ENCODE measurements around the gene TFR2.

TFR2 gene

GRCh38 chr7:100606313-100606712 lies 35.0 kb downstream of the TFR2 start:
- POLR2A ChIA-PET (ENCODE audit: low non-redundant PET): no interaction called here
- H3K27ac ChIP-seq: peak overlapping the region; percentile 78
- DNase-seq (ENCODE audit: low spot score): no peak
- CTCF ChIA-PET: interaction anchor here (0.6 to 1.1 kb wide), 3 partner anchors 10 to 53 kb away, joined by 3 to 7 read pairs (median 6); no protein-coding TSS in a partner anchor
- no peak for TF ChIP-seq CTCF (conservative IDR thresholded peaks at IDR 0.05; ENCODE audit: low read depth)

- CTCF ChIA-PET: interaction anchor here (0.7 to 1.1 kb wide), 4 partner anchors 11 to 41 kb away, joined by 3 to 6 read pairs (median 4); partner anchors contain the start of genes FBXO24 and LRCH4
- no peak for TF ChIP-seq CTCF (conservative IDR thresholded peaks at IDR 0.05; ENCODE audit: low read depth)
- POLR2A ChIA-PET (ENCODE audit: low non-redundant PET): no interaction called here
- H3K27ac ChIP-seq: peak overlapping the region; percentile 78
- DNase-seq (ENCODE audit: low spot score): peak; percentile 13
These were observed 36.1 kb downstream of the TFR2 start for GRCh38 chr7:100604976-100605911.

- H3K27ac ChIP-seq: peak overlapping the region; percentile 78
- POLR2A ChIA-PET (ENCODE audit: low non-redundant PET): interaction anchor here (1.2 kb wide), 1 partner anchor 18 kb away, joined by 3 read pairs; the partner anchor contains the start of gene FBXO24
- DNase-seq (ENCODE audit: low spot score): peak; percentile 89
- peak; percentile 73 for TF ChIP-seq CTCF (conservative IDR thresholded peaks at IDR 0.05; ENCODE audit: low read depth)
- CTCF ChIA-PET: interaction anchor here (0.7 to 1.1 kb wide), 4 partner anchors 14 to 40 kb away, joined by 3 to 4 read pairs (median 4); partner anchors contain the start of genes FBXO24 and LRCH4
These were observed 37.0 kb downstream of the TFR2 start for GRCh38 chr7:100604028-100604975.

GRCh38 chr7:100603726-100604027 lies 37.7 kb downstream of the TFR2 start:
- CTCF ChIA-PET: interaction anchor here (0.7 to 1.1 kb wide), 2 partner anchors 19 to 39 kb away, joined by 3 to 4 read pairs; no protein-coding TSS in a partner anchor
- peak overlapping the region; percentile 78 for H3K27ac ChIP-seq
- no peak for TF ChIP-seq CTCF (conservative IDR thresholded peaks at IDR 0.05; ENCODE audit: low read depth)
- DNase-seq (ENCODE audit: low spot score): peak; percentile 10
- POLR2A ChIA-PET (ENCODE audit: low non-redundant PET): interaction anchor here (1.2 kb wide), 1 partner anchor 17 kb away, joined by 3 read pairs; the partner anchor contains the start of gene FBXO24

- ChIA-PET POLR2A (ENCODE audit: low non-redundant PET) (interaction anchor here (1.2 kb wide), 1 partner anchor 17 kb away, joined by 3 read pairs; the partner anchor contains the start of gene FBXO24), CTCF (interaction anchor here (1.1 kb wide), 1 partner anchor 39 kb away, joined by 3 read pairs; no protein-coding TSS in a partner anchor)
- peak overlapping the region; percentile 78 for H3K27ac ChIP-seq
- no peak for TF ChIP-seq CTCF (conservative IDR thresholded peaks at IDR 0.05; ENCODE audit: low read depth)
- DNase-seq (ENCODE audit: low spot score): no peak
These were observed 38.2 kb downstream of the TFR2 start for GRCh38 chr7:100602889-100603725.

Measured in RWPE1 (cell line).